ENCODE data around the gene COX19.

DNA sequence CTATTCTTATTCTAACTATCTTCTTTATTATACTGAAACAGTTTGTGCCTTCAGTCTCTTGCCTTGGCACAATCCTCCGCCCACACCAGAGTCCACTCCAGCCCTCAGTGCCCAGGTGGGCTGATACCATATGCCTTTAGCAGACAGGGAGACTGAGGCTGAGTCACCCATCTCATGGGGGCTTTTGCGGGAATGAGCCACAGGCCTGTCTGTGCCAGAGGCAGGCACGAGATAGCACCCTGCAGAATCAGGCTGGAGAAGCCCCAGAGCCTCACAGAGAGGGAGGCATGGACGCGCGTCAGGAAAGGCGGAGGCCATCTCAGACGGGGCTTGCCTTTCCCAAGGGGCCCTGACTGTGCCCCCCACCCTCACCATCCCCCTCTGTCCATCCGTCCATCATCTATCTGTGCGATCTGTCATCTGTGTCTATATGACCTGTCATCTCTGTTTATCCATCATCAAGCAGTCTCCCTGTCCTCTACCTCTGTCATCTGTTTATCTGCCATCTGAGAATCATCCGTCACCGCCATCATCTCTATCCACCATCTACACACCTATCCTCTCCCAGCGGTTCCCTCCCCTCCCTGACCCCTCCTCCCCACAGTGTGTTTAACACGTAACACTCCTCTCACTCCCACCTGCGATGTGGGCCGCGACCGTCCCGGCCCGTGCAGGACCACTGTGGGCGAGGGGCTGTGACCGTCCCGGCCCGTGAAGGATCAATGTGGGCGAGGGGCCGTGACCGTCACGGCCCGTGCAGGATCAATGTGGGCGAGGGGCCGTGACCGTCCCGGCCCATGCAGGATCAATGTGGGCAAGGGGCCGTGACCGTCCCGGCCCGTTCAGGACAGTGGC is 13.6 kb downstream of the COX19 start:
- TF ChIP-seq CTCF (IDR thresholded peaks at IDR 0.05 in 4 of 5, conservative IDR thresholded peaks at IDR 0.05 in 1 of 5) (no peak), POLR2A (IDR thresholded peaks at IDR 0.05) (no peak)

Measured in gastrocnemius medialis (tissue), 4 donors.